ENCODE data around the gene FRS2.

- TF ChIP-seq NR2F1 (conservative IDR thresholded peaks at IDR 0.05), result no peak
- TF ChIP-seq CTCF (IDR thresholded peaks at IDR 0.05 in 2 of 3, conservative IDR thresholded peaks at IDR 0.05 in 1 of 3; ENCODE audit: control insufficient read depth in 2 of 3, extremely low read depth in 1 of 3, insufficient read depth in 1 of 3, low read depth in 3 of 3, low read length in 3 of 3), result no peak
- no peak for TF ChIP-seq RCOR1 (conservative IDR thresholded peaks at IDR 0.05; ENCODE audit: low read depth, low read length)
- no peak for TF ChIP-seq CEBPB (IDR thresholded peaks at IDR 0.05; ENCODE audit: borderline replicate concordance in 1 of 2, low read depth in 2 of 2, low read length in 2 of 2)
- no peak for TF ChIP-seq POLR2AphosphoS5 (IDR thresholded peaks at IDR 0.05; ENCODE audit: low read length)
- no peak for TF ChIP-seq POU2F2 (IDR thresholded peaks at IDR 0.05; ENCODE audit: borderline replicate concordance, low read depth, low read length)
Observed at GRCh38 chr12:69500631-69501030, 30.4 kb downstream of the FRS2 start.

Data from GM12878 (cell line).